CD8-positive, alpha-beta memory T cell (primary cell): ENCODE measurements around the gene ELK4. TPM values are rescaled to one million over a fixed set of nuclear protein-coding genes. Genes with fewer than 3 reads are reported as not detected.

Experiments
- CTCF ChIA-PET: fragments of 350-600 bp; sonication (Branson Sonifier 250); formaldehyde crosslinking; loops from one replicate; lab custom pipeline; 2021; ENCODE audit warnings: antibody characterized with exemption; lab: Charles Lee
- POLR2A ChIA-PET: fragments of 350-600 bp; sonication (Branson Sonifier 250); formaldehyde crosslinking; loops from one replicate; lab custom pipeline; 2021; ENCODE audit warnings: antibody characterized with exemption; lab: Charles Lee
- DNase-seq, 5 donors: peaks; one replicate each; pipeline versions ENCODE4 v3.0.0 to v3.0.0-alpha.2; 2020 to 2022; ENCODE audit warnings: mixed read lengths in 1 of 5
- H3K27ac ChIP-seq: one replicate; pipeline ENCODE4 v1.7.0; 2013; ENCODE audit warnings: low read depth, mild to moderate bottlenecking, low read length, moderate library complexity
- H3K27me3 ChIP-seq: 2 replicates; pipeline ENCODE4 v1.7.0; 2013; ENCODE audit warnings: low read length, mild to moderate bottlenecking; ENCODE audit not compliant: insufficient read depth, poor library complexity, severe bottlenecking
- H3K36me3 ChIP-seq: 2 replicates; pipeline ENCODE4 v1.7.0; 2013; ENCODE audit warnings: mild to moderate bottlenecking, low read length, moderate library complexity; ENCODE audit not compliant: insufficient read depth
- H3K4me1 ChIP-seq: 2 replicates; pipeline ENCODE4 v1.7.0; 2013; ENCODE audit warnings: mild to moderate bottlenecking, low read length, moderate library complexity; ENCODE audit not compliant: insufficient read depth
- H3K4me3 ChIP-seq: 2 replicates; pipeline ENCODE4 v1.7.0; 2013; ENCODE audit warnings: mild to moderate bottlenecking, low read length
- H3K9me3 ChIP-seq: 2 replicates; pipeline ENCODE4 v1.7.0; 2013; ENCODE audit warnings: mild to moderate bottlenecking, low read length
- H3K27ac Mint-ChIP-seq, 8 donors: one replicate each; pipeline ENCODE4 v1.8.0; 2020 to 2021; ENCODE audit warnings: mixed read lengths in 8 of 8, mild to moderate bottlenecking in 6 of 8, inconsistent platforms in 3 of 8, moderate library complexity in 3 of 8
- H3K27me3 Mint-ChIP-seq, 2 donors: one replicate each; pipeline ENCODE4 v1.8.0; 2020 to 2021; ENCODE audit warnings: mixed read lengths in 2 of 2, mild to moderate bottlenecking in 1 of 2, moderate library complexity in 1 of 2
- H3K36me3 Mint-ChIP-seq, 3 donors: one replicate each; pipeline ENCODE4 v1.8.0; 2020 to 2021; ENCODE audit warnings: mixed read lengths in 3 of 3, inconsistent platforms in 1 of 3, mild to moderate bottlenecking in 1 of 3
- H3K4me1 Mint-ChIP-seq, 3 donors: one replicate each; pipeline ENCODE4 v1.8.0; 2020 to 2021; ENCODE audit warnings: mixed read lengths in 3 of 3, inconsistent platforms in 1 of 3, mild to moderate bottlenecking in 1 of 3
- H3K4me3 Mint-ChIP-seq, 7 donors: one replicate each; pipeline ENCODE4 v1.8.0; 2020 to 2021; ENCODE audit warnings: mixed read lengths in 7 of 7, mild to moderate bottlenecking in 6 of 7, moderate library complexity in 4 of 7, inconsistent platforms in 2 of 7
- H3K9me3 Mint-ChIP-seq, 5 donors: one replicate each; pipeline ENCODE4 v1.8.0; 2020 to 2022; ENCODE audit warnings: mixed read lengths in 5 of 5, mild to moderate bottlenecking in 3 of 5, moderate library complexity in 2 of 5, inconsistent platforms in 1 of 5
- polyA plus RNA-seq: library from polyadenylated mRNA; unstranded; fragments of 300-500 nt; fragmentation: Illumina TruSeq; gene quantifications from one replicate; pipeline ENCODE4 v1.2.3, GENCODE V29; 2021
- total RNA-seq, 2 experiments: library from RNA; stranded (reverse); gene quantifications; one replicate each; pipeline ENCODE4 v1.2.3, GENCODE V29; 2021

Gene ELK4
- total RNA-seq (10 to 100 TPM; 83.3 to 88.7 TPM), polyA plus RNA-seq (6.1 TPM)

- Mint-ChIP-seq H3K27me3 (peaks cover 0 to 1% of the 10 kb centered on the region in 2 donors), H3K9me3 (no peaks in the 10 kb centered on the region), H3K4me1 (peaks cover 37 to 51% (median 45%) of the 10 kb centered on the region in 3 donors), H3K27ac (peak within 1 kb of the TSS; percentile 90 to 99 (median 98)), H3K4me3 (peak within 1 kb of the TSS; percentile 88 to 95 (median 91)), H3K36me3 (peaks cover 0 to 24% (median 5%) of the 10 kb centered on the region in 3 donors)
- H3K27ac ChIP-seq: peak within 1 kb of the TSS; percentile 89
- peaks cover 39% of the 10 kb centered on the region for H3K4me1 ChIP-seq
- no peaks in the 10 kb centered on the region for H3K9me3 ChIP-seq
- CTCF ChIA-PET: interaction anchor here (0.8 to 3.7 kb wide), 15 partner anchors 10 to 420 kb away, joined by 3 to 96 read pairs (median 7); partner anchors contain the start of gene DSTYK
- peak within 1 kb of the TSS; percentile 80 for H3K4me3 ChIP-seq
- DNase-seq: peak; percentile 99 to 100 (median 99)
- H3K27me3 ChIP-seq: no peaks in the 10 kb centered on the region
- H3K36me3 ChIP-seq: no peaks in the 10 kb centered on the region
- POLR2A ChIA-PET: interaction anchor here (0.6 to 4.7 kb wide), 11 partner anchors 25 to 1480 kb away, joined by 3 to 67 read pairs (median 4); partner anchors contain the start of genes ETNK2 and RAB29
Measured at GRCh38 chr1:205631768-205632668, at the start of gene ELK4. ELK4 (minus strand) TSS chr1:205632011; CDS start chr1:205623882, 8,129 bp downstream.

DNA sequence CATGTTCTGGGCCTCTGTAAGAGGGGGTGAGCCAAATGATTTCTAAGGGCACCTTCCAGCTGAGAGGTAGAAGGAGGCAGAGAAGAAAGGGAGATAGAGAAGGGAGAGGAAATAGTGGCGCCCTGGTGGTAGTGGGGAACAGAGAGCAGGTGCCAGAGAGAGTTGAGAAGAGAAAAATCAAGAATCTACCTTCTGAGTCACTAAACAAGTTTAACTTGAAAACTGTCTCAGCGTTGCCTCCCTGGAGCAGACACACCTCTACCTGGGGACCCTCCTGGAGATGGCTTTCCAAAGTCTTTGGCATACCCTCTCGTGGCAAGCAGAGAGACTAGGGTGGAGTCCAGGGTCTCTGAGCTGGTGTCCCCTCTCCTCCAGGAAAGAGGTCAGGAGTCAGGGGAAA lies 49.6 kb upstream of the ELK4 start:
- H3K27ac ChIP-seq: no peak overlapping the region
- no peaks in the 10 kb centered on the region for H3K27me3 ChIP-seq
- H3K4me3 ChIP-seq: no peak overlapping the region
- Mint-ChIP-seq H3K9me3 (no peaks in the 10 kb centered on the region), H3K27me3 (peaks cover 9 to 15% of the 10 kb centered on the region in 2 donors), H3K4me3 (peak overlapping the region in 4 of 7 donors; percentile 55 to 87 (median 76)), H3K27ac (no peak overlapping the region), H3K4me1 (peaks cover 11 to 17% (median 15%) of the 10 kb centered on the region in 3 donors), H3K36me3 (no peaks in the 10 kb centered on the region)
- H3K36me3 ChIP-seq: no peaks in the 10 kb centered on the region
- POLR2A ChIA-PET: no interaction called here
- peaks cover 9% of the 10 kb centered on the region for H3K4me1 ChIP-seq
- CTCF ChIA-PET: interaction anchor here (1.4 to 4.4 kb wide), 2 partner anchors 23 to 90 kb away, joined by 4 to 30 read pairs; no protein-coding TSS in a partner anchor
- H3K9me3 ChIP-seq: no peaks in the 10 kb centered on the region
- no peak for DNase-seq

DNA sequence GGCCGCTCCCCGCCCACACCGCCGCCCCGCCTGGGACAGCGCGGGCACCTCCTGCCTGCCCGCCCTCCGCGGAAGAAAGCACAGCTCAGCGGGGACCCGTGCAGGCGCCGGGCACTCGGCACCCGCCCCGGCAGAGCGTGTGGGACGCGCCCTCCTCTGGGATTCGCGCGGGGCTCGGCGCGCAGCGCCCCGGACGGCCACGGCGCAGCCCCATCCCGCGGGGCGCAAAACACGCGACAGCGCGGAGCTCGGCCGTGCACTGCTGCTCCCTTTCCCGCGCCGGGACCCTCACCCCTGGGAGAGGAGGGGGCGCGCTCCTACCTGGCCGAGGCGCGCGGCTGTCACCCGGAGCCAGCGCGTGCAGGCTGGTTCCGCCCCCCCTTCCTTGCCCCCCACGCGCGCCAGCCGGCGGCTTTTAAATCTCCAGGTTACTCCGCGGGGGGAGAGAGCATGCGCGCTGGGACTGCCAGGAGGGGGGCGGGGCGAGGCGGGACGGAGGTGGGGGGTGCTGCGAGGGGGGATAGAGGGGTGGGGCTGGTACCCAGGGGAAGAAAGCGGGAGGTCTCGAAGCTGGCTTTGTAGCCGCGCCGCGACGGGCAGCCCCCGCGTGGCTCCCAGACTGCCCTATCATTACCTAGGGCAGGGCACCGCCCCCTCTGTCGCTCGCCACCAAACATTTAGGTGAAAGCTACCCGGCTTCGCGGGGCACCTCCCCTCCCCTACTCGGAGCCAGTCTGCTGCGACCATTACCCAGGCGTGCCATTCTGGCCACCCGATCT lies 48.5 kb upstream of the ELK4 start, which contains the start of gene SLC45A3:
Gene SLC45A3 (minus strand): TSS at position 437 of the 779 bp plus-strand sequence. CDS start 15,853 bp downstream, outside the sequence.
- H3K36me3 ChIP-seq: no peaks in the 10 kb centered on the region
- Mint-ChIP-seq H3K27me3 (peaks cover 11 to 24% of the 10 kb centered on the region in 2 donors), H3K4me1 (peaks cover 11 to 17% (median 15%) of the 10 kb centered on the region in 3 donors), H3K27ac (peak within 1 kb of the TSS in 1 of 8 donors; percentile 30), H3K9me3 (no peaks in the 10 kb centered on the region), H3K36me3 (no peaks in the 10 kb centered on the region), H3K4me3 (peak within 1 kb of the TSS; percentile 75 to 91 (median 81))
- CTCF ChIA-PET: interaction anchor here (0.7 to 4.4 kb wide), 4 partner anchors 22 to 89 kb away, joined by 3 to 30 read pairs (median 4); no protein-coding TSS in a partner anchor
- peak within 1 kb of the TSS; percentile 53 for H3K4me3 ChIP-seq
- peak in 3 of 5 donors; percentile 9 to 32 (median 18) for DNase-seq
- H3K9me3 ChIP-seq: no peaks in the 10 kb centered on the region
- H3K4me1 ChIP-seq: peaks cover 9% of the 10 kb centered on the region
- no peaks in the 10 kb centered on the region for H3K27me3 ChIP-seq
- POLR2A ChIA-PET: interaction anchor here (0.6 kb wide), 1 partner anchor 59 kb away, joined by 3 read pairs; no protein-coding TSS in a partner anchor
- H3K27ac ChIP-seq: peak within 1 kb of the TSS; percentile 72

DNA sequence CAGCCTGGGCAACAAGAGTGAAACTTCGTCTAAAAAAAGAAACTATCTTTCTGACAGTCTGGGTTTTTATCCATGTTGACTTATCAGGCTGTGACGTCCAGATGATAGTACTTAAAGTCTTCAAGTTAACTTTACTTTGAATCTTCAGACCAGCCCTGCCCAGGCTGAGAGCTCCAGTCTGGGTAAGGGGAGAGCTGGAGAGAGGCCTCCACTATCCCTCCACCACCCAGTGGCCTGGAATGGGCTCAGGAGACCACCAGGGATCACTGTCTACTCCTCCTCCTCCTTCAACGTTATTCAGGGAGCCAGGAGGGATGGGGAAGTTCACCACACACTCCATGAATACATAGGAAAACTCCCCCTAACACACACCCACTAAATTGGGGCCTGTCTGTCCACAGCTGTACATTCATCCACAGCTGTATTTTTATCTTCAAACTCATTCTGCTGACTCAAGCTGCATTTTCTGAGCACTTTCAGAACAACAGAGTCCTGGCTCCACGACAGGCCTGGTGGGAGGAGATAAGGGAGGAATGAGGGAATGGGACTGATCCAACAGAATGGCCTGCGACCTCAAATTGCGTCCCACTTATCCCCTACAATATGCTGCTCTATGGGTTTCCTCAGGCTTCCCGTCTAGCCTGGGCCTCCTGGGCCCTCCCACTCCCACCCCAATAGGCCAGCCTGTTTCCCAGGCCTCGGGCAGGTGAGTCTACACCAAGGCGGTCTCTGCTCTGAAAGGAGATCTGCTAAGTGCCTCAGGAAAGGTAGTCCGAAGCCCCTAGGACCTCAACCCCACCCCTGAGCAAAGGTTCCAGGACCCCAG lies 46.7 kb upstream of the ELK4 start:
- no peak for DNase-seq
- no peaks in the 10 kb centered on the region for H3K36me3 ChIP-seq
- H3K27me3 ChIP-seq: no peaks in the 10 kb centered on the region
- POLR2A ChIA-PET: interaction anchor here (0.5 kb wide), 1 partner anchor 35 kb away, joined by 3 read pairs; no protein-coding TSS in a partner anchor
- Mint-ChIP-seq H3K4me1 (peaks cover 11 to 17% (median 15%) of the 10 kb centered on the region in 3 donors), H3K4me3 (peak overlapping the region in 4 of 7 donors; percentile 74 to 87 (median 80)), H3K27ac (peak overlapping the region in 1 of 8 donors; percentile 43), H3K36me3 (no peaks in the 10 kb centered on the region), H3K9me3 (no peaks in the 10 kb centered on the region), H3K27me3 (peaks cover 10 to 29% of the 10 kb centered on the region in 2 donors)
- H3K27ac ChIP-seq: peak overlapping the region; percentile 72
- H3K4me3 ChIP-seq: no peak overlapping the region
- CTCF ChIA-PET: interaction anchor here (1.2 to 4.4 kb wide), 3 partner anchors 20 to 299 kb away, joined by 3 to 30 read pairs (median 4); no protein-coding TSS in a partner anchor
- H3K9me3 ChIP-seq: no peaks in the 10 kb centered on the region
- peaks cover 9% of the 10 kb centered on the region for H3K4me1 ChIP-seq

GRCh38 chr1:205677167-205677566 lies 45.4 kb upstream of the ELK4 start:
- no peaks in the 10 kb centered on the region for H3K9me3 Mint-ChIP-seq
- peak overlapping the region in 1 of 7 donors; percentile 65 for H3K4me3 Mint-ChIP-seq
- peaks cover 12 to 42% of the 10 kb centered on the region in 2 donors for H3K27me3 Mint-ChIP-seq
- Histone ChIP-seq H3K36me3 (no peaks in the 10 kb centered on the region), H3K9me3 (no peaks in the 10 kb centered on the region), H3K4me3 (no peak overlapping the region), H3K4me1 (peaks cover 9% of the 10 kb centered on the region), H3K27me3 (no peaks in the 10 kb centered on the region), H3K27ac (no peak overlapping the region)
- DNase-seq: no peak
- H3K27ac Mint-ChIP-seq: no peak overlapping the region
- H3K4me1 Mint-ChIP-seq: peaks cover 11 to 19% (median 16%) of the 10 kb centered on the region in 3 donors
- POLR2A ChIA-PET: no interaction called here
- CTCF ChIA-PET: interaction anchor here (1.0 to 4.4 kb wide), 4 partner anchors 11 to 300 kb away, joined by 3 to 30 read pairs (median 4); no protein-coding TSS in a partner anchor
- no peaks in the 10 kb centered on the region for H3K36me3 Mint-ChIP-seq

- POLR2A ChIA-PET: no interaction called here
- Mint-ChIP-seq H3K4me1 (peaks cover 11 to 25% (median 22%) of the 10 kb centered on the region in 3 donors), H3K27ac (no peak overlapping the region), H3K4me3 (no peak overlapping the region), H3K27me3 (peaks cover 12 to 48% of the 10 kb centered on the region in 2 donors), H3K9me3 (no peaks in the 10 kb centered on the region), H3K36me3 (no peaks in the 10 kb centered on the region)
- no peak for DNase-seq
- H3K27me3 ChIP-seq: no peaks in the 10 kb centered on the region
- H3K36me3 ChIP-seq: no peaks in the 10 kb centered on the region
- peaks cover 9% of the 10 kb centered on the region for H3K4me1 ChIP-seq
- no peak overlapping the region for H3K4me3 ChIP-seq
- CTCF ChIA-PET: interaction anchor here (1.4 kb wide), 1 partner anchor 84 kb away, joined by 3 read pairs; no protein-coding TSS in a partner anchor
- no peaks in the 10 kb centered on the region for H3K9me3 ChIP-seq
- no peak overlapping the region for H3K27ac ChIP-seq
Measured at GRCh38 chr1:205676597-205676996, 44.8 kb upstream of the ELK4 start.
